HG02642 (cell line): ENCODE data around the gene NKAIN1.
"Not testable (repeated sequence)": the region's sequence is repeated elsewhere in the genome, so short reads cannot be mapped to it uniquely, and the experiment has no call there.

ENCODE experiments used
- ATAC-seq: cut with Tn5 transposase; IDR thresholded peaks from one replicate; pipeline ENCODE4 v1.9.1; 2021; ENCODE audit warnings: mild to moderate bottlenecking; ENCODE audit not compliant: unreplicated experiment, poor library complexity

The NKAIN1 gene

DNA sequence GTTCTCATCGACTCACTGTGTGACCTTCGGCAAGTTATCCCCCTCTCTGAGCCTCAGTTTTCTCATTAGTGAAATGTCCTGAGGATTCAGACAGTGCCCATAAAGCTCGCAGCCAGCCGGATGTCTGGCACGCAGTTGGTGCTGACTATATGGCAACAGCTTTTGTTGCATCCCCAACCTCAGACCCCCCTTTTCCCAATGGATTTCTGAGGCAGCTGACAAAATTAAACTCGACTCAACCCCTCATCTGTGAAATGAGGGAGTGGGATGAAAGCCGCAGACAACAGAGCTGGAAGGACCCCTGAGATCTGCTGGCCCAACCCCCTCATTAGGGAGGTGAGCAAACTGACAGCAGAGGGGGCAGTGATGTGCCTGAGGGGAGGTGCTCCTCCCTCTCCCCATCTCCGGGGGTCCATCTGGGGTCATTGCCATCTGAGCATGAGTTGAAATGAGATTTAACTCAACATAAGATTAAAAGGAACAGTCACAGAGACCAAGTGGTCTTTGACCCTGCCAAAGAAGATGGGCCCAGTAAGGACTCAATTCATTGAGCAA, 40.4 kb downstream of the NKAIN1 start:
- no peak for ATAC-seq

DNA sequence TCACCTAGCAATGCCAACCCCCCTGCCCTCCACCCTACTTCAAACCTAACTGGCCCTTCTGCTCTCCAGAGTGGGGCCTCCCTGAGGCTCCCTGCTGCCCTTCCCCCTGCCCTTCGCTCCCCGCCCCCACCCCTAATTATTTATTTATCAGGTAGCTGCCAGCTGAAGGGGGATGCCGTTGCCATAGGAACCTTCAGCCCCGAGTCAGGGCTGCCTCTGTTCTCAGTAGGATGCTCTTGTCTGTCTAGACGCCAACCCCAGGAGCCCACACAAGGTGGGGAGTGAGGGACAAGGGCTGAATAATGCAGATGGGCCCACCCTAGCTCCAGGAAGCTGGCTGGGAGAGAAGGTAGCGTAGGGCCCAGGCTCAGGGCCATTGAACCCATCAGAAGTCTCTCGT, 41.1 kb downstream of the NKAIN1 start:
- ATAC-seq = no peak

DNA sequence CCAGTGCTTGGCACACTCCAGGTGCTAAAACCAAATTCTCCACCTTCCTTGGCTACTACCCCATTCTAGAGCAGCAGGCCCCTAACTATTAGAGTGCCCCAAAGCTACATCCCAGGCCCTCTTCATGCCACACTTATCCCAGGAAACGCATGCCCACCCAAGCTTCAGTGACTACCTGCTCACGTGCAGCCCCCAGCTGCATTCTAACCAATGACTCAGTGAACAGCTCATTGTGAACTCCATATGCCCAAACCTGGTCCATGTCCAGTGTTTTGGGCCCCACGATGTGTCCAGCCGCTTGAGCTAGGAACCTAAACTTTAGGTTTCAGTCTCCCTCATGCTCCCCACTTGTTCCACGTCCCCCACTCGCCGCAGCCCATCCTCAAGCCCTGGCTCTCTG, 41.5 kb downstream of the NKAIN1 start:
- ATAC-seq = no peak

DNA sequence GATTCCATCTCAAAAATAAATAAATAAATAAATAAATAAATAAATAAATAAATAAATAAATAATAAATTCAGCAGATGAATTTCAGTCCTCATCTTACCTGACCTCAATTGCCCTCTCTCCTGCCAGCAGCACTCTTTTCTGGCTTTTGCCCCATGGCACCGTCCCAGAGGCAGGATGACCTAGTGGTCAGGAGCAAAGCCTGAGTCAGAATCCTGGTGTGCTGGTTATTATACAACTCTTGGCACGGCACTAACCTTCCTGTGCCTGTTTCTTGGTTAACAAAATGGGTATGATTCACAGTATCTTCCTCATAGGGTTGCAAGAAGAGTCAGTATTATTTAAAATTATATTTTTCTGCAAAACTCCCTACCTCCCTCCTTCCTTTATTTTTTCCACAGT, 43.0 kb downstream of the NKAIN1 start:
- no peak for ATAC-seq

DNA sequence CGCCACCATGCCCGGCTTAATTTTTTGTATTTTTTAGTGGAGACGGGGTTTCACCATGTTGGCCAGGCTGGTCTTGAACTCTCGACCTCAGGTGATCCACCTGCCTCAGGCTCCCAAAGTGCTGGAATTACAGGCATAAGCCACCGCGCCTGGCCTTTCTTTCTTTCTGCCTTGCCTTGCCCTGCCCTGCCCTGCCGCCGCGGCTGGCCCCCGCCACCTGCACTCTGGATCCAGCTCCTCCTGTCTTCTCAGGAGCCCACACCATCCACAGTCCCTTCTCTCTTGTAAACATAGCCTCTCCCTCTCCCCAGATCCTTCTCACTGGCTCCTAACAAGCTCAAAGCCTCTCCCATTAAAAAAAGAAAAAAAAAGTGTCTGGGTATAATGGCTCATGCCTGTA, 44.4 kb downstream of the NKAIN1 start:
- ATAC-seq = not testable (repeated sequence)

DNA sequence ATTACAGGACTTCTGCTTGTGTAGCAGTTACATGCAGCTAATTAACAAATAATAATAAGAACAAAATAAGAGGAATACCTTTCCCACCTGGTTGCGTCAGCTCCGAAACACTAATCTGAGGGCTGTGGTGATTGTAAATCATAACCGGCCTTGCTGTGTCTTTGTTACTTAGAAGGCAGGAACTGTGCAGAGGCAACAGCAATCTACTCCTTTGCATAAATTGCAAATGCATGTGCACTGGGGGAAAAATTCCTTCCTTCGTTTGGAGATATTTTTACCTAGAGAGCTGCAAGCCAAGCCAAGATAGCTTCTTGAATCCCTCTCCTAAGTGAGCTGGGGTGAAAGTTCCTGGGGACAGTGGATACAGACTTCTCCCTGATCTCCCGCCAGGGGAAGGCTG, 46.0 kb downstream of the NKAIN1 start:
- ATAC-seq = no peak

DNA sequence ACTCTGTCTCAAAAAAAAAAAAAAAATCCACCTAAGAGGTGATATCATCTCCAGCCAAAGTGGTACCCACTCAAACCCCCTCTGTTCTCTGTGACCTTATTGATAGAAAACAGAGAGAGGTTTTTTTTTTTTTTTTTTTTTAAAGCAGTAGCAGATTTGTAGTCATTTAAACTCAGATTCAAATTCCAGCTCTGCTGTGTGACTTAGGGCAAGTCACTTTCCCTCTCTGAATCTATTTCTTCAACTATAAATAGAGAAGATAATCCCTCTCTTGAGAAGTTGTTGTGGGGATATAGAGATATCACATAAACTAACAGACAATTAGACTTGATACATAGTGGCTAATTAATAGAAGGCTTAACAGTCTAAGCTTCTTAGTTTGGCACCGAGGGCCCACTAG, 48.4 kb downstream of the NKAIN1 start:
- no peak for ATAC-seq

DNA sequence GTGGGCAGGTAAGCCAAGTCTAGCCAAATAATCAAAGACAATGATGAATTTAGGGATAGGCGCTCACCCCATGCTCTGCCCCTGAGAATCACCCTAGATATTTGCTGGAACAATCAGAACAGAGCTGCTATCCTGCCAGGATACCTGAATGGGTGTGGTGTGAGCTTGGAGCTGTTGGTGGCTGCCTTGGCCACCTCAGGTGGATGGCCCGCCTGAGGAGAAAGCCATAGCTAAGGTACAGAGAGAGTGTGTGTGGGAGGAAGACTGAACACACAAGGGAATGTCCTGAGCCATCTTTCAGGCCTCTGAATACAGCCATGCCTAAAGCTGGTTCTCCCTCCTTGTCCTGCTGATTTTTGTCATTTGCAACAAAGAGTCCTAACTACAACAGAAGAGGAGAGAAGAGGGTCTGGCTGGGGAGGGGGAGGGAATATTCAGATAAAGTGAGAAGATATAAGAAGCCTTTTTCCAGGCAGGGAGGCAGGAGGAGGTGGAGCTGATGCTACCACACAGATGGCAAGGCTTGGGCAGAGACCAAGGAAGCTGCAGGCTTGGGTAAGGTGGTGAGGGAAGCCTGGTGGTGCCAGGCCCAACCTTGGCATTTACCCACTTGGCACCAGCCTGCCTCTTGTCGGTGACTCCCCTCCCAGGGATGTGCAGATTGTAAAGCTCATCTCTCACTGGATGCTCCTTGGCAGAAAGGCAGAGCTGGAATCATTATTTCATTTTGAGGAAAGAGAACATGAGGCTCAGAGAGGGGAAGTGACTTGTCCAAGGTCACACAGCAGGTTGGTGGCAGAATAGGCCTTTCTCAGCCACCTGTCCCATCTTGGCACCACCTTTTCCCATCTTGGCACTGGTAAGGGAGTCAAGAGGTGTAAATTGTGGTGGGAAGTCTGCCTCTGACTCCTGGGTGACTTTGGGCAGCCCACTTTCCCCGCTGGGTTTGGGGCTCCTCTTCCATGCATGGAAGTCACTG, 49.7 kb downstream of the NKAIN1 start:
- ATAC-seq = no peak

DNA sequence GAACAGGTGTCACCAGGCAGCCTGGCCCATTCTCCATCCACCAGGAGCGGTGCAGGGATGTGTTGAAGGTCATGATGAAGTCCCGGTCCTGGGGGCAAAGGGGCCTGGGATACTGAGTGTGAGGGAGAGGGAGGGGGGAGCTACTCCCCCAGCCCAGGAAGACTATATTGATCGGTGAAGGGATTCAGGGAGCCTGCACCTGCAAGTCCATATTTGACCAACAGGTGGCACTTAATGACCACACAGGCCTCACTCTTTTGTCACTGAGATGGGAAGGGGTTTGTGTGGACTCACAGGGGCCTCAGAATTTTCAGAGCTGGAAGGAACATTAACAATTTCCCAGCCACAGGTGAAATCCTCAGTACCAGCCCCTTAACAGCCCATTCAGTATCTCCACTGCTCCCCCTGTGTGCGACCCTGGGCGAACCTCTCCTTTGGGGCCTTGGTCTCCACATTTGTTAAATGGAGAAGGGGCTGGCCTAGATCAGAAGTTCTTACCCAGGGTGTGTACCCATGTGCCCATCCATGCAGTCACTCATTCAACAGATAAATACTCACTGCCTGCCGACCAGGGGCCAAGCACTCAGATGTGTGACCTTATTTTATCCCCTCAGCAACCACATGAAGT, 55.6 kb downstream of the NKAIN1 start:
- no peak for ATAC-seq

DNA sequence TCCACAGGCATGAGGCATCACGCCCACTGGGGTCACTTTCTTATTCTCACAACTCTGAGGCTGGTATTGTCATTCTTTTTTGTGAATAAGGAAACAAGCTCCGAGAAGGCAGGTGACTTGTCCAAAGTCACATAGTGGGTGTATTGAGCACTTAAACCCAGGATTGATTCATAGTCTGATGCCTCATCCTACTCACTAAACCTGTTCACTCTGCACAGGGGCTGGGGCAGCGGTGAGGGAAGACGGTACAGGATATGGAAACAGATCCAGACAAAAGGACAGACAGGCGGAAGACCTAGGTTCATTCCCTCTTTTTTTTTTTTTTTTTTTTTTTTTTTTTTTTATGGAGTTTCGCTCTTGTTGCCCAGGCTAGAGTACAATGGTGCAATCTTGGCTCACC, 56.6 kb downstream of the NKAIN1 start:
- ATAC-seq = no peak

DNA sequence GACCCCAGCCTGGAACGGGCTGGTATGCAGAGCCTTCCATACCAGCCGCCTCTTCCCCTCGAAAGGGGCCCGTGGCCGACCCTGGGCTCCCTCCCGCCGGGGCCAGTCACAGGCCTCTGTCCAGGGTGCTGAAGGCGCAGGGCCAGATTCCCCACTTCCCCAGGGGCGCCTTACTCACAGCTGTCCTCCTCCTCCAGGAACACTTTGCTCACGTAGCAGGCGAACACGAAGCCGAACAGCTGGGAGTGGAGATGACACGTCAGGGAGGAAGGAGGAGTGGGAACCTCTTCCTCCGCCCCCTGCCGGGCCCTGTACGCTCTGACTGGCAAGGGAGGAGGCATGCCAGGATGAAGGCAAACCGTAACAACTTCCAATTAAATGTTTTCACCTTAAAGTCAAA, 57.3 kb downstream of the NKAIN1 start:
- no peak for ATAC-seq

DNA sequence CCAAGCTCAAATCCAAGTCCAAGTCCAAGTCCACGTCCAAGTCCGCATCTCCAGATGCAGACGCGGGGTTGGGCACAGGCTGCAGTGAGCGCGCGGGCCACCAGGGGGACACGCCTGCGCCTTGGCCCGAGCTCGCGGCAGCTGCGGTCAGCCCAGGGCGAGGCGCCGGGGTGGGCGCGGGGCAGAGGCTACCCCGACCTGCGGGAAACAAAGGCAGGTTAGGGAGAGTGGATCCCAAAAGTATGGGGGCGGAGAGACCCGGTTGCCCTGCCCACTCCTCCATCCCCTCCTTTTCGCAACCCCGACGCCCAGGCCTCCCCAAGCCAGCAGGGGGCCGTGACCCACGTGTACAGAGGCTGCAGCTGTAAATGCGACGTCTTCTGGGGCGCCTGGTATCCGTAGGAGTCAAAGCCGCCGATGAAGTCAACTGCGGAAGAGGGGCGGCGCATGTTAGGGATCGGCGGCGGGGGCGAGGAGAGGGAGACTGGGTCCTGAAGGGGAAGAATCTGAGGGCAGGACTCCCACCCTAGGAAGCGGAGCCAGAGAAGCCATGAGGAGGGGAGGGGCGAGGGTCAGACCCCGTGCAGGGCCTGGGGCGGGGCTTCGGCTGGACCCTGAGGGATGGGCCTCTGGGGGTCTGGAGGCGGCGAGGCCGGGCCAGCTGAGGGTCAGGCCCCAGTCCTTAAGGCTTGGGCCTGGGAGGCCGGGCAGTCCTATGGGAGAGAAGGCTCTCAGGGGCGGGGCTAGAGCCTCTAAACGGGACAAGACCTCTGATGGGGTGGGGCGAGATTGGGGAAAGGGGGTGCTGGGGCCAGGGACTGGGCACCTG, 58.0 kb downstream of the NKAIN1 start:
- no peak for ATAC-seq

DNA sequence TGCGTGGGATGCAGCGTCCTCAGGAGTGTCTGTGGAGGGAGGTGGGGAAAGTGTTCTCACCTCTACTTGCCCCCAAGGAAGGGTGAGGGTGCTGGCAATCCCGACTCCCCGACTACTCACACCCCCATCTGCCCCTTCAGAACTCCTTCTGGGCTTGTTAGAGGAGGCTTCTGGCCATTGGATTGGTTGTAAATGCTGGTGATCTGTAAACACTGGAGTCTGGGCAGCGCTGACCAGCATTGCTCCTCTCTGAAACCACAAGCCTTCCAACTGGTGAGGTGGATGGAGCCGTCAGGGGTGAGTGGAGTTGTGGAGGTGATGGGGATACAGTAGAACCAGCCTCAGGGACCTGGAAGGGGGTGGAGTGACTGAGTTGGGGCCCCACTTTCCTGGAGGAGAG, 59.3 kb downstream of the NKAIN1 start:
- no peak for ATAC-seq

DNA sequence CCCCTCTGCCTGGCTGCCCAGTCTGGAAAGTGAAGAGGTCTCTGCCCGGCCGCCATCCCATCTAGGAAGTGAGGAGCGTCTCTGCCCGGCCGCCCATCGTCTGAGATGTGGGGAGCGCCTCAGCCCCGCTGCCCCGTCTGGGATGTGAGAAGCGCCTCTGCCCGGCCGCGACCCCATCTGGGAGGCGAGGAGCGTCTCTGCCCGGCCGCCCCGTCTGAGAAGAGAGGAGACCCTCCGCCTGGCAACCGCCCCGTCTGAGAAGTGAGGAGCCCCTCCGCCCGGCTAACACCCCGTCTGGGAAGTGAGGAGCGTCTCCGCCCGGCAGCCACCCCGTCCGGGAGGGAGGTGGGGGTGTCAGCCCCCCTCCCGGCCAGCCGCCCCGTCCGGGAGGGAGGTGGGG, 63.4 kb downstream of the NKAIN1 start:
- ATAC-seq = not testable (repeated sequence)

DNA sequence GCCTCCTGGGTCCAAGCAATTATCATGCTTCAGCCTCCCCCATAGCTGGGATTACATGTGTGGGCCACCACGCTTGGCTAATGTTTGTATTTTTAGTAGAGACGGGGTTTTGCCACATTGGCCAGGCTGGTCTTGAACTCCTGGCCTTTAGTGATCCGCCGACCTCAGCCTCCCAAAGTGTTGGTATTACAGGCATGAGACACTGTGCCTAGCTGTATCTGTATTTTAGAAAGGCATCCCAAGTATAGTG, 69.3 kb downstream of the NKAIN1 start:
- ATAC-seq = no peak

DNA sequence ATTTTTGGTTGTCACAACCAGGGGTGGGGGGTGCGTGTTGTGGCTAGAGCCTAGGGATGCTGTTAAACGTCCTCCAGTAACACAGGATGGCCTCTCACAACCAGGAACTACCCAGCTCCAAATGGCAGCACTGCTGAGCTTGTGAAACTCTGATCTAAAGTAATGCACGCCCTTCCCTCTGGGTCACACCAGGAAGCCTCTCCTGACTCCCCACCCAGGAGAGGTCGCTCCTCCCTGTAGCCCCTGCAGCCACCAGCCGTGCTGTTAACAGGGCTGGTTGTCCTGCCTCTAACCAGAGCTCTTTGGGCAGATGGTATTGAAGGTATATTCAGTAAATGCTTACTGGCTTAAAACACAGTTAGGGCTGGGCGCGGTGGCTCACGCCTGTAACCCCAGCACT, 73.2 kb downstream of the NKAIN1 start:
- ATAC-seq = no peak

DNA sequence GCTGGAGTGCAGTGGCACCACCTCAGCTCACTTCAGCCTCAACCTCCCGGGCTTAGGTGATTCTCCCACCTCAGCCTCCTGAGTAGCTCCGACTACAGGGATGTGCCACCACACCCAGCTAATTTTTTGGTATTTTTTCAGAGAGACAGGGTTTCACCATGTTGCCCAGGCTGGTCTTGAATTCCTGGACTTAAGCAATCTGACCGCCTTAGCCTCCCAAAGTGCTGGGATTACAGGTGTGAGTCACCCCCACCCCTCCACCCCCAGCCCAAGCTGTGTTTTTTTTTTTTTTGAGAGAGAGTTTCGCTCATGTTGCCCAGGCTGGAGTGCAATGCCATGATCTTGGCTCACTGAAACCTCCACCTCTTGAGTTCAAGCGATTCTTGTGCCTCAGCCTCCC, 75.4 kb downstream of the NKAIN1 start:
- no peak for ATAC-seq

DNA sequence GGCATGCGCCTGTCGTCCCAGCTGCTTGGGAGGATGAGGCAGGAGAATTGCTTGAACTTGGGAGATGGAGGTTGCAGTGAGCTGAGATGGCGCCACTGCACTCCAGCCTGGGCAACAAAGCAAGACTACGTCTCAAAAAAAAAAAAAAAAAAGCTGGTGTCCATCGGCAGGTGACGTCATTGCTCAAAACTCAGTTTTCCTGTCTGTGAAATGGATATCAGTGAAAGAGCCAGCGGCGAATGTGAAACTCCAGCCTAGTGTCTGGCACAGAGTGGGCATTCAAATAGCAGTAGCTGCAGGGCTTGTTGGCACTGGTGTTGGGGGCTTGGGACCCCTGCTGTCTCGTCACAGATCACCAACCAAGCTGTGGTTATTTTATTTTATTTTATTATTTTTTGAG, 75.8 kb downstream of the NKAIN1 start:
- no peak for ATAC-seq

DNA sequence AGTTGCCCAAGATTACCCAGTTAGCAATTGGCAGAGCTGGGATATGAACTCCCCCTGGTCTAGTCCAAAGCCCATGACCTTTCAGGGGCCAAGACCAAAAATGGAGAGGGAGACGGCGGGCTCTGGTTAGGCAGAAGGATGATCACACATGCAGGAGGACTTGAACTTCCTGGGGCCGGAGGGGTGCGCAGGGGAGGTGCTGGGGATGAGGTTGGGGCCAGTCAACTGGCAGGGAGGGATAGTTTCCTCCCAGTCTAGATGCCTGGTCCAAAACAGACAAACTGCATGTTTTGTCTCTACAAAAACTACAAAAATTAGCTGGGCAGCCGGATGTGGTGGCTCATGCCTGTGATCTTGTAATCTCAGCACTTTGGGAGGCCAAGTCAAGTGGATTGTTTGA, 78.1 kb downstream of the NKAIN1 start:
- no peak for ATAC-seq

DNA sequence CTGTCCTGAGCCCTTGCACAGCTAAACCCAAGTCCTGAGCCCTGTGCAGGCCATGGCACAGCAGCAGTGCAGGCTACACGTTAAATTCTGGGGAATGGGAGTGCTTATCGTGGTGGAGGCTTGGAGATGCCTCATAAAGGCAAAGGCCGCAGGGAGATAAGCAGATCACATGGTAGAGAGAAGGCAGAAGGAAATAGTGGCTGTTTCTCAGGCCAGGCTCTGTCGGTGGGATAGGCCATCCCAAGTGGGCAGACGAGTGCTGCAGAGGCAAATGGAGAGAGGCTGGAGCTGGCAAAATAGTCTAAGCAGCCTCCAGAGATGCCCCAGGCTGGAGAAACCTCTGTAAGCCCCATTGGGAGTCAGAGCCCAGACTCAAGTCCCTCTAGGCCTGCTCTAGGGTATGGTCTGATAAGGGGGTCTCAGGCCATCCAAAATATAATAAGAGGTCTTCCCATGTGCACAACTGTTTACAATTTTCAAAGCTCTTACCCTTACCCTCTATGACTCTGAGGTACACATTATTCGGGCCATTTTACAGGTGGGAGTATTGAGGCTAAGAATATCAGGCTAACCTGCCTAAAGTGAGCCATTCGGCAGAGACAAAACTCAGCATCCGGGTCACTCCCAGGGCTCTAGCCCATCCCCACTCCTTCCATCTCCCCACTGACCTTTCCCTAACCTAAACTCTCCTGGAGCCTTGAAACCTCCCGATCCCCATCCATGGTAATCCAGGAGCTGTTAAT, 79.6 kb downstream of the NKAIN1 start:
- no peak for ATAC-seq
